HG02885 (cell line): ENCODE data around the gene MACROD2.

Source experiments
- ATAC-seq: cut with Tn5 transposase; IDR thresholded peaks from one replicate; pipeline ENCODE4 v1.9.1; 2021; ENCODE audit warnings: mild to moderate bottlenecking; ENCODE audit not compliant: unreplicated experiment, poor library complexity

Gene MACROD2

GRCh38 chr20:14055127-14055742 lies 59.9 kb downstream of the MACROD2 start:
- ATAC-seq = peak; percentile 62

- no peak for ATAC-seq
These were observed 66.9 kb downstream of the MACROD2 start for GRCh38 chr20:14062171-14062570.

- ATAC-seq = no peak
These were observed 67.5 kb downstream of the MACROD2 start for GRCh38 chr20:14062786-14063185.

GRCh38 chr20:14064333-14064732 lies 69.0 kb downstream of the MACROD2 start:
- no peak for ATAC-seq

- no peak for ATAC-seq
These were observed 69.6 kb downstream of the MACROD2 start for GRCh38 chr20:14064921-14065320.

- no peak for ATAC-seq
These were observed 70.5 kb downstream of the MACROD2 start for GRCh38 chr20:14065774-14066173.

GRCh38 chr20:14067603-14068002 lies 72.3 kb downstream of the MACROD2 start:
- no peak for ATAC-seq

GRCh38 chr20:14069796-14070195 lies 74.5 kb downstream of the MACROD2 start:
- ATAC-seq = no peak

- ATAC-seq = no peak
These were observed 98.3 kb downstream of the MACROD2 start for GRCh38 chr20:14093652-14094051.

GRCh38 chr20:14098261-14098660 lies 102.9 kb downstream of the MACROD2 start:
- no peak for ATAC-seq

- no peak for ATAC-seq
These were observed 118.1 kb downstream of the MACROD2 start for GRCh38 chr20:14113416-14113815.

- no peak for ATAC-seq
These were observed 118.9 kb downstream of the MACROD2 start for GRCh38 chr20:14114065-14114704.

GRCh38 chr20:14116037-14116436 lies 120.7 kb downstream of the MACROD2 start:
- ATAC-seq = no peak

- ATAC-seq = no peak
These were observed 122.5 kb downstream of the MACROD2 start for GRCh38 chr20:14117768-14118167.

GRCh38 chr20:14126856-14127255 lies 131.5 kb downstream of the MACROD2 start:
- ATAC-seq = no peak

GRCh38 chr20:14127514-14128223 lies 132.4 kb downstream of the MACROD2 start:
- ATAC-seq = no peak

- ATAC-seq = no peak
These were observed 138.7 kb downstream of the MACROD2 start for GRCh38 chr20:14134004-14134403.

- ATAC-seq = peak; percentile 61
These were observed 146.9 kb downstream of the MACROD2 start for GRCh38 chr20:14142171-14142570.

- no peak for ATAC-seq
These were observed 147.8 kb downstream of the MACROD2 start for GRCh38 chr20:14142964-14143627.

- no peak for ATAC-seq
These were observed 152.7 kb downstream of the MACROD2 start for GRCh38 chr20:14148042-14148441.

- no peak for ATAC-seq
These were observed 160.0 kb downstream of the MACROD2 start for GRCh38 chr20:14155361-14155760.
